ENCODE results near the gene PTPRD.

Gene PTPRD

GRCh38 chr9:10612641-10613398, at the start of gene PTPRD:
Gene PTPRD (minus strand): TSS chr9:10613002.
- peak; percentile 68 for DNase-seq

- no peak for DNase-seq
Observed at GRCh38 chr9:10661994-10662393, 49.2 kb upstream of the PTPRD start.

- no peak for DNase-seq
Observed at GRCh38 chr9:10661376-10661775, 48.6 kb upstream of the PTPRD start.

GRCh38 chr9:10651012-10651411, 38.2 kb upstream of the PTPRD start:
- DNase-seq, result no peak

GRCh38 chr9:10649076-10649475, 36.3 kb upstream of the PTPRD start:
- no peak for DNase-seq

GRCh38 chr9:10633785-10634184, 21.0 kb upstream of the PTPRD start:
- DNase-seq, result no peak

GRCh38 chr9:10614196-10614800, 1.5 kb upstream of the PTPRD start:
- no peak for DNase-seq

- no peak for DNase-seq
Observed at GRCh38 chr9:10613419-10613818, 617 bp upstream of the PTPRD start.

GRCh38 chr9:10605388-10605787, 7.4 kb downstream of the PTPRD start:
- no peak for DNase-seq

- no peak for DNase-seq
Observed at GRCh38 chr9:10604927-10605326, 7.9 kb downstream of the PTPRD start.

- no peak for DNase-seq
Observed at GRCh38 chr9:10597801-10598200, 15.0 kb downstream of the PTPRD start.

GRCh38 chr9:10594482-10594881, 18.3 kb downstream of the PTPRD start:
- DNase-seq, result no peak

GRCh38 chr9:10586407-10586806, 26.4 kb downstream of the PTPRD start:
- no peak for DNase-seq

- no peak for DNase-seq
Observed at GRCh38 chr9:10571699-10572098, 41.1 kb downstream of the PTPRD start.

- DNase-seq, result no peak
Observed at GRCh38 chr9:10566848-10567247, 46.0 kb downstream of the PTPRD start.

GRCh38 chr9:10562581-10563343, 50.0 kb downstream of the PTPRD start:
- DNase-seq, result no peak

GRCh38 chr9:10548348-10548747, 64.5 kb downstream of the PTPRD start:
- DNase-seq, result no peak

- no peak for DNase-seq
Observed at GRCh38 chr9:10538073-10538472, 74.7 kb downstream of the PTPRD start.

- DNase-seq, result peak; percentile 61
Observed at GRCh38 chr9:10534850-10535249, 78.0 kb downstream of the PTPRD start.

- DNase-seq, result no peak
Observed at GRCh38 chr9:10525972-10526371, 86.8 kb downstream of the PTPRD start.

- DNase-seq, result no peak
Observed at GRCh38 chr9:10523164-10523563, 89.6 kb downstream of the PTPRD start.

GRCh38 chr9:10512144-10512543, 100.7 kb downstream of the PTPRD start:
- DNase-seq, result no peak

GRCh38 chr9:10488937-10489336, 123.9 kb downstream of the PTPRD start:
- DNase-seq, result no peak

- DNase-seq, result no peak
Observed at GRCh38 chr9:10479172-10479571, 133.6 kb downstream of the PTPRD start.
